HG03139 (cell line): ENCODE results near the gene R3HCC1L.

ENCODE experiments used
- ATAC-seq: cut with Tn5 transposase; IDR thresholded peaks from one replicate; pipeline ENCODE4 v1.9.1; 2021; ENCODE audit not compliant: unreplicated experiment

Gene R3HCC1L

DNA sequence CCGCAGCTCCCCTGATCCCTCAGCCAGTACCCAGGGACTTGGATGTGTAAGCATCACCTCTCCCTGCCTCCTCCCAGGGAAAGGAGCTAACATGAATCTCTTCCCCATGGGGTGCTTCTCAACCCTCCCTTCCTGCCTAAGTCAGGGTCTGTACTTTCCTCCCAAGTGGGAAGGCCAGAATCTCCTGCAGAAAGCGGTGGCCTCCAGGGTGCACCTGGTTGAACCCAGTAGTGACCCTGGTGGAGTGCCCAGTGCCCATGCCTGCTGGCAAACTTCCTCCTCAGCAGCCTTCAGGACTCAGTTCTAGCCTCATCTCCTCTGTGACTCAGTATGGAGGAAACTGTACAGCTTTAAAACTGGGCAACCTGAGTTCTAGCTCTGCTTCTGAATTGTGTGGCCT is 136.3 kb downstream of the R3HCC1L start:
- ATAC-seq = no peak

DNA sequence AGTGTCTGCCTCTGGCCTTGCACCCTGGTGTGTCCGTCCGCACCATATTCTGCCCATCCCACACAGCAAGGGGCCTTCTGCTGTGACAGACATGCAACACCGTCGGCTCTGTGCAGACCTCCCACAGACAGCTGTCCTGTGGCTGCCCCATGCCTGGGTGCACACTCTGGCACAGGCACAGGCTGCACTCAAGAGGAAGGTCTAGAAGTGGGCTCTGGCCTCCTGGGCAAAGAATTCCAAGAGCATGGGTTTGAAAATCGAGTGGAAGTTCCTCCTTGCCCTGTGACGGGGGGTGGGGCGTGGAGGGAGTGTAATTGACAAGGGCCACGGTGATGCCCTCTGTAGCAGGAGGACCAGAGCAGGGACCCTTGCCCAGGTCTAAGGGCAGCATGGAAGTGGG is 137.8 kb downstream of the R3HCC1L start:
- no peak for ATAC-seq

DNA sequence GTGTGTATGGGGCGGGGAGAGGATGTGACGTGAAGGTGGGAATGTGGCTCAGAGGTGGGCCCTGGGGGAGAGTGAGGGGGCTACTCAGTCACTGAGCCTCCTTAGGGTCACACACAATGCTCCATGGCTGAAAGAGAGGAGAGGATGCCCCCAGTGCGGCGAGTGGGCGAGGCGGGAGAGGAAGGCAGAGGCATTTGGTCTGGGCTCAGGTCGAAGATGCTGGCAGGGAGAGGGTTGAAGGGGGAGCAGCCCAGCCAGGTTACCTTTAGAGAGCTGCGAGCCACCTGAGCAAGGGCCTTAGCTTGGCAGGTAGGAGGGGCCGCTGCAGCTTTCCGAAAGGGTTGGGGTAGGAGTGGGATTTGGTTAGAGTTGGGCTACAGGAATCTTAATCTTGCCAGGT is 138.2 kb downstream of the R3HCC1L start:
- ATAC-seq = no peak

DNA sequence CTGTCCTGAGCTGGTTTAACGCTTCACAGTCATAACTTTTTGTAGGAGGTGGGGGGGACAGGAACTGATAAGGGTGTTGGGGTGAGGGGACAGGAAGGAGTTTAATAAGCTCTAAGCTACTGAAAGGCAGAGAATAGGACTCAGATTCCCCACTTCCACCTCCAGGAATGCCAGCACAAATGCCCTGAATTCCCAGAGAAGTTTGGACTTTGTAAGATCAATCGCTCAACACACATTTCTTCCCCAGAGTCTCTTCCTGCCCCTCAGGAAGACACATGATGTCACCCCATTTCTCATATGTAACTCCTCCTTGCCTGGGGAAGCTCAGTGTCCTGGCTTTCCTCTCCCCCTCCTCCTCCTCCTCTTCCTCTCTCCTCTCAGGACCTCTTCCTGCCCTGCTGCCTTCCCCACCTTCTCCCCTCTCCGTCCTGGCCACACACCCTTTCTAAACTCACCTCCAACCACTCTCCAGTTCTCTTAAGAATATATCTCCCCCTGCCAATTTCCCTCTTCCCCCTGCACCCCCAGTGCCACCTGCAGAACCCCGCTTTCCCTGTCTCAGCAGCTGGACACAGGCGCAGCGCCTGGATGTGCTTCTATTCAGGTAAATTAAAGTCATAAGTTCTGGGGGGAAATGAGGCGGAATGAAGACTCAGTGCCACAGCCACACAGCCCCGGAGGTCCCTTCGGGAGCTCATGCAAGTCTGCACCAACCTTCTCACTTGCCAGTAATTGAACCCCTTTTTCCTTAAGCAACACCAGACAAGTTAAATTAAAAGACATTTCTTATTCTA is 138.8 kb downstream of the R3HCC1L start:
- no peak for ATAC-seq

DNA sequence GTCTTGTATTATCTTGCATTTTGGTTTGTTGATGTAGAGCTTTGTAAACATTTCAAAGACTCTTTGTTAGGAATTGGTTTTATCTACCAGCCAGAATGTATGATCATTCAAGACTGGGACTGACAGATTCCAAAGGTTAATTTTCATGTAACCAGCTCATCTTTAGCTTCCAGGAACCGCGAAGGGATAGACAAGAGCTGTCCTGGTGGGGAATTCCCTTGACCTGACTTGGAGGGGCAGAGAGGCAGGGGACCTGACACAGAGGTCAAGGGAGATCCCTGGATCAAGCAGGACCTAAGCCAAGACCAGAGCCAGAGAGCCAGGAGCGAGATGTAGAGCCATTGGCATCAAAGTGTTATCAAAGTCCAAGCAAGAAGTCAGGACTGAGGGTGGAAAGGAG is 140.1 kb downstream of the R3HCC1L start:
- ATAC-seq = no peak

DNA sequence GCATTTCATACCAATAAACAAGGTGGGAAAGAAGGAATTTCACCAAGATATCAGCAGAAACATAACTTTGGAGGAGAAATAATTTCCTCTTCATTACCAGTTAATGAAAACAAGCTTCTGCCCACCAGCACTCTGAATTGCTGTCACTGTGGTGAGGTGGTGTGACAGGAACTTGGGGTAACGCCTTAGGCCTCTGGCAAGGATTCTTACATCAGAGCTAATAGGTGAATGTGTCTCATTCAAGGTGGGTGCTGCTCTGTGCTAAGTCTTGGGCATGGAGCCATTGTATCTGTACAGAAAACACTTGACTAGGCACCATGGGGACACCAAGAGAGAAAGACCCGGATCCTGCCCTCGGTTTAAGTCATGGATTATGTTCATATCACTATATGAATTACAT is 141.9 kb downstream of the R3HCC1L start:
- ATAC-seq = no peak

DNA sequence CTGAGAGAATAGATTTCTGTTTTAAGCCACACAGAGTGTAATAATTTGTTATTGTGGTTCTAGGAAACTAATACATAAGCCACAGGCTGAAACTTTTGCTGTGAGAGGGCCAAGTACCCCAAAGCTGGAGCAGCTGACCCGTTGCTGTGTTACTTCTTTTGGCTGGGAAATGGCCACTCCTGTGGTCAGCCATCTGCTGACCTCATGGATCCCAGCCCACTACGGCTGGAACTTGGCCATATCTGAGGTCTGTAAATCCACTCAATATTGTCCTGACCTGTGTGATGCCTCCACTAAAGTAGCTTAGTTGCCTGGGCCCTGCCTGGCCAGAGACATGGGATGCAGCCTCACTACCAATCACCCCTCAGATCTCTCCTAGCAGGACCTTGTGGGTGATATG is 151.0 kb downstream of the R3HCC1L start:
- no peak for ATAC-seq

DNA sequence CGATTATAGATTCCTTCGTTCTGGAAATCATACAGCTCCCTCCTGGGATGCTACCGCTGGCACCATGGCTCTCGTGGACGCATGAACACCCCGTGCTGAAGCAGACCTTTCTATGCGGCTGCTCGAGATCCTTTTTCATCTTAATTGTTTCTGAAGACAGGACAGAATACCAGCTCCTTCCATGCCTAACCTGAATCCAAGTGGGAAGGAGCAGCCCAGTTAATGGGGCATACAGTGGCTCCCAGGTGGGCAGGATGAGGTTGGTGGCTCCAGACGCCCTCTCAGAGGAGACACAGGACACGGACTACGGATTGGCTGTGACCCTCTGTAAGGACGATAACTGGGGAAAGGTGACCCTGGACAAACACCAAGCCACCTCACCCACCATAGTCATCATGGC is 152.0 kb downstream of the R3HCC1L start:
- no peak for ATAC-seq

DNA sequence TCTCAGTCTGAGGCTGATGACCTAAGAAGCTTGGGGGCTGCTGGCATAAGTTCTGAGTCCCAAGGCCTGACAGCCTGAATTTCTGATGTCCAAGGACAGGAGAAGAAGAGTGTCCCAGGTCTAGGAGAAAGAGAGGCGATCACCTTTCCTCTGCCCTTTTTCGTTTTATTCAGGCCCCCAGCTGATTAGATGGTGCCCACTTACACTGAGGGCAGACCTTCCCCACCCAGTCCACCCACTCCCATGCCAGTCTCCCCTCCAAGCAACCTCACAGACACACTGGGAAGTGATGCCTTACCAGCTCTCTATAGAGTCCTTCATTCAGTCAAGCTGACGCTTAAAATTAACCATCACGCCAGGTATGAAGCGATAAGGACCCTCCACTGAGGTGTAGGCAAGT is 152.9 kb downstream of the R3HCC1L start:
- ATAC-seq = no peak

DNA sequence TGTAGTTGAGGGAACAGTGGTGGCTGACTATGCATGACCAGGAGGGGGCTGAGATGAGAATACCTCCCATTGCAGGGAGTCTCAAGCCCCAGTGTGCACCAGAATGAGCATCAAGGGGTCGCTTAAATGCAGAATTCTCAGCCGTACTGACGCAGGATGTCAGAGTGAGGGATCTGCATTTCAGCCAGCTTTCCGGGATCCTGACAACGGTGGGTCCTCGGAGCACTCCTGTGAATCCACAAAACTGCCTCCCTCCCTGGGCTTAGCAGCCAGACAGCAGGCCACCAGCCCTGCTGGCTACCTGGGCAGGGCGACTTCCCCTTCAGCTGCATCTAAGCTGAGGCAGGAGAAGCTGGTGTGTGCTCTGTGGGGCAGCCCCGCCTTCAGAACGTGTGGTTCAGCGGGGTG is 155.3 kb downstream of the R3HCC1L start:
- no peak for ATAC-seq

DNA sequence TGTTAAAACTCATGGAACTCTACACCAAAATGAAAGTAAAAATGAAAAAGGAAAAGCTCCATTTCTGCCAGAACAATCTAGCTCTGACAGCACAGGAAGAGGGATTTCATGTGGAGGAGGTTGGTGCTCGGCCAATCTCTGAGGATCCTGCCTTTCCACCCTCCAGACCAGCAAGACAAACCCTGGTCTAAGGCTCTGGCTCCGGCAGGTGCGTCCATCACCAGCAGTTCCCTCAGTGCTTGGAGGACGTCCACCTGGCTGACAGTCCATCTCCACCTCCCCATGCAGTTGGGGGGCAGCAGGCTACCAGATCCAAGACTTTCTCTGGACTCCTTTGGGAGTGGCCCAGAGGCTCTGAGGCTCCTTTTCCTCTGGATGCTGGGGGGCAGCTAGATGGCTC is 158.5 kb downstream of the R3HCC1L start:
- no peak for ATAC-seq

DNA sequence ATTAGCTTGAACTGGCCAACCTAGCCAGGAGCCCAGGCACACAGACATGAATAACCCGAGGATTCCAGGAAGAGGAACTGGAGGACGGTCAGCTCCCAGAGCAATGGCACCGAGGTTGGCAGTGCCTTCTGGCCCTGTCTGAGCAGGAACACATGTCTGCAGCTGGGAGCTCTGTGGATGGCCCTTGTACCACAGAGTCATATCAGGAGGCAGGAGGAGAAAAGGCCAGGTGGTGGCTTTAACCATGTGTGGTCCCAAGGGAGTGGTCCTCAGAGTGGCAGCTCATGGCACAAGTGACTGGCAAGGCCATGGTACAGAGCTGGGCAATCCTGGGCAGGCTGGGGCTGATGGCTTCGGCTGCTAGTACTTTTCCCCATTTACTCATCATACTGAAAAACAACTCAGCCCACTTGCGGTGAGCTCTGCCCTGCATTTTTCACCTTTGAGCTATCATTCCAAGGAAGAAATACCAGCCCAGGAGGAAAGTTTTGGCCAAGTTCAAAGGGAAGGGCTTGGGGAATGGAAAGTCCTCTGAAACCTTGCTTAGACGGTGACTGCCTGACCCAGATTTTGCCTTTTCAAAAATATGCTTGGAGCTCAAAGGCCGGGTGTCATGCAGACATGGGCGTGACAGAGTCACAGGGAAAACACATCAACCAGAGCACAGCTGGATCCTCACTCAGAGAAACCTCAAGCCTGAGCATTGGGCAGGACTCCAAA is 159.3 kb downstream of the R3HCC1L start:
- ATAC-seq = no peak

DNA sequence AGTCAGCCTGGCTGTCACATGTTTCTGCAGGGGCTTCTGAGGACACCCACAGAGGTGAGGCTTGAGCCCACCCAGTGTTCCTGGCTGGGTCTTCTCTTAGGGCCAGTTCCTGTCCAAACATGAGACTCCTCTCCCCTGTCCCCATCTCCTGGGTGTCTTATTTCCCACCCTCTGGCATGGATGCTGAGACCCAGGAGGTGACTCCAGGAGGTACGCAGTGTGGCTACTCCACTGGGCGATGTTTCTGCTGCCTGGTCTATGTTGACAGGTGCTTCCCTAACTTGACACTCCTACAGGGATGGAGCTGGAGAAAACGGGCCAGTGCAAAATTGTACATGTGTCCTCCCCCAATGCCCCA is 159.8 kb downstream of the R3HCC1L start:
- ATAC-seq = no peak
